Measurements from ENCODE around the gene SPPL2A. TPM values are rescaled to one million over a fixed set of nuclear protein-coding genes. Genes with fewer than 3 reads are reported as not detected.

The SPPL2A gene
- total RNA-seq, 1 experiment from 2014 or later: 115 TPM

- H3K4me1 Mint-ChIP-seq (ENCODE audit: low read depth, unreplicated experiment): peaks cover 4% of the 10 kb centered on the region
- CTCF ChIA-PET: interaction anchor here (0.7 kb wide), 1 partner anchor 177 kb away, joined by 6 read pairs; no protein-coding TSS in a partner anchor
- no peak for TF ChIP-seq CTCF (IDR thresholded peaks at IDR 0.05; ENCODE audit: unreplicated experiment)
Measured at GRCh38 chr15:50803479-50804180, 38.1 kb upstream of the SPPL2A start.

GRCh38 chr15:50800715-50801114 is 35.2 kb upstream of the SPPL2A start:
- Mint-ChIP-seq H3K27me3 (ENCODE audit: unreplicated experiment) (no peaks in the 10 kb centered on the region), H3K4me1 (ENCODE audit: low read depth, unreplicated experiment) (peaks cover 15% of the 10 kb centered on the region), H3K27ac (ENCODE audit: unreplicated experiment) (no peak overlapping the region), H3K9me3 (ENCODE audit: low read depth, unreplicated experiment) (no peaks in the 10 kb centered on the region), H3K4me3 (ENCODE audit: low read depth, unreplicated experiment) (no peak overlapping the region), H3K36me3 (ENCODE audit: insufficient read depth, unreplicated experiment) (no peaks in the 10 kb centered on the region)
- CTCF ChIA-PET: no interaction called here
- no TSS peak for BruUV-seq (replicated peaks)
- no peak for TF ChIP-seq CTCF (IDR thresholded peaks at IDR 0.05; ENCODE audit: unreplicated experiment)
- intact Hi-C loops (cut with micrococcal nuclease; ENCODE audit: unreplicated experiment): no loop called here
- no peak for DNase-seq

More at GRCh38 chr15:50803479-50804180, 38.1 kb upstream of the SPPL2A start:
- Mint-ChIP-seq H3K27me3 (ENCODE audit: unreplicated experiment) (peaks cover 13% of the 10 kb centered on the region), H3K27ac (ENCODE audit: unreplicated experiment) (no peak overlapping the region), H3K9me3 (ENCODE audit: low read depth, unreplicated experiment) (no peaks in the 10 kb centered on the region), H3K4me3 (ENCODE audit: low read depth, unreplicated experiment) (no peak overlapping the region), H3K36me3 (ENCODE audit: insufficient read depth, unreplicated experiment) (no peaks in the 10 kb centered on the region)
- BruUV-seq (replicated peaks): no TSS peak
- DNase-seq: no peak
- intact Hi-C loops (cut with micrococcal nuclease; ENCODE audit: unreplicated experiment): no loop called here

- H3K4me1 Mint-ChIP-seq (ENCODE audit: low read depth, unreplicated experiment): peaks cover 15% of the 10 kb centered on the region
- peak; percentile 15 for DNase-seq
- TF ChIP-seq CTCF (IDR thresholded peaks at IDR 0.05; ENCODE audit: unreplicated experiment): no peak
- no peak overlapping the region for H3K4me3 Mint-ChIP-seq (ENCODE audit: low read depth, unreplicated experiment)
- H3K9me3 Mint-ChIP-seq (ENCODE audit: low read depth, unreplicated experiment): peaks cover 2% of the 10 kb centered on the region
- H3K27me3 Mint-ChIP-seq (ENCODE audit: unreplicated experiment): no peaks in the 10 kb centered on the region
- peak overlapping the region; percentile 45 for H3K27ac Mint-ChIP-seq (ENCODE audit: unreplicated experiment)
- no TSS peak for BruUV-seq (replicated peaks)
- intact Hi-C loops (cut with micrococcal nuclease; ENCODE audit: unreplicated experiment): no loop called here
- no peaks in the 10 kb centered on the region for H3K36me3 Mint-ChIP-seq (ENCODE audit: insufficient read depth, unreplicated experiment)
- CTCF ChIA-PET: interaction anchor here (0.6 to 1.1 kb wide), 3 partner anchors 66 to 497 kb away, joined by 3 read pairs; no protein-coding TSS in a partner anchor
Measured at GRCh38 chr15:50798684-50799083, 33.2 kb upstream of the SPPL2A start.

GRCh38 chr15:50797926-50798325 is 32.4 kb upstream of the SPPL2A start:
- Mint-ChIP-seq H3K27me3 (ENCODE audit: unreplicated experiment) (no peaks in the 10 kb centered on the region), H3K4me3 (ENCODE audit: low read depth, unreplicated experiment) (no peak overlapping the region), H3K9me3 (ENCODE audit: low read depth, unreplicated experiment) (peaks cover 2% of the 10 kb centered on the region), H3K36me3 (ENCODE audit: insufficient read depth, unreplicated experiment) (no peaks in the 10 kb centered on the region), H3K27ac (ENCODE audit: unreplicated experiment) (peak overlapping the region; percentile 45), H3K4me1 (ENCODE audit: low read depth, unreplicated experiment) (peaks cover 15% of the 10 kb centered on the region)
- DNase-seq: peak; percentile 36
- TF ChIP-seq CTCF (IDR thresholded peaks at IDR 0.05; ENCODE audit: unreplicated experiment): no peak
- BruUV-seq (replicated peaks): no TSS peak
- CTCF ChIA-PET: no interaction called here
- intact Hi-C loops (cut with micrococcal nuclease; ENCODE audit: unreplicated experiment): no loop called here
